H9 (cell line): ENCODE results near the gene BPIFB2. TPM values are rescaled to one million over a fixed set of nuclear protein-coding genes. Genes with fewer than 3 reads are reported as not detected.

ENCODE experiments used
- DNase-seq: peaks from one replicate; pipeline ENCODE4 v3.0.0-alpha.2; 2017
- H2AFZ ChIP-seq: one replicate; pipeline ENCODE4 v1.6.1; 2013; ENCODE audit warnings: mild to moderate bottlenecking, low read length, control low read depth, moderate library complexity
- H2AK5ac ChIP-seq: 2 replicates; pipeline ENCODE4 v1.6.1; 2013; ENCODE audit warnings: low read length, control low read depth, mixed read lengths; ENCODE audit not compliant: insufficient read length
- H2BK120ac ChIP-seq: one replicate; pipeline ENCODE4 v1.6.1; 2013; ENCODE audit warnings: low read depth, mild to moderate bottlenecking, low read length, control low read depth, inconsistent platforms; ENCODE audit not compliant: poor library complexity, severe bottlenecking
- H2BK12ac ChIP-seq: 2 replicates; pipeline ENCODE4 v1.6.1; 2013; ENCODE audit warnings: low read length, control low read depth, mixed read lengths, low read depth; ENCODE audit not compliant: insufficient read length
- H2BK15ac ChIP-seq: 2 replicates; pipeline ENCODE4 v1.6.1; 2013; ENCODE audit warnings: low read depth, low read length, control low read depth
- H2BK20ac ChIP-seq: one replicate; pipeline ENCODE4 v1.6.1; 2013; ENCODE audit warnings: low read depth, mild to moderate bottlenecking, low read length, control low read depth, inconsistent platforms; ENCODE audit not compliant: poor library complexity, severe bottlenecking
- H2BK5ac ChIP-seq: 2 replicates; pipeline ENCODE4 v1.6.1; 2013; ENCODE audit warnings: low read length, control low read depth, mixed read lengths; ENCODE audit not compliant: insufficient read length
- H3K14ac ChIP-seq: 2 replicates; pipeline ENCODE4 v1.6.1; 2013; ENCODE audit warnings: low read length, control low read depth; ENCODE audit not compliant: insufficient read depth
- H3K18ac ChIP-seq: 2 replicates; pipeline ENCODE4 v1.6.1; 2013; ENCODE audit warnings: low read depth, mild to moderate bottlenecking, mixed read lengths, low read length, control low read depth; ENCODE audit not compliant: insufficient read length
- H3K23ac ChIP-seq: 2 replicates; pipeline ENCODE4 v1.6.1; 2013; ENCODE audit warnings: low read length, control low read depth, mixed read lengths, low read depth; ENCODE audit not compliant: insufficient read length
- H3K23me2 ChIP-seq: 2 replicates; pipeline ENCODE4 v1.6.1; 2013; ENCODE audit warnings: low read depth, mild to moderate bottlenecking, mixed read lengths, low read length, control low read depth; ENCODE audit not compliant: insufficient read length, poor library complexity, severe bottlenecking
- H3K27ac ChIP-seq: 2 replicates; pipeline ENCODE4 v1.5.1; 2013; ENCODE audit warnings: low read length, control low read depth, mixed read lengths, low read depth; ENCODE audit not compliant: insufficient read length
- H3K27me3 ChIP-seq: 2 replicates; pipeline ENCODE4 v1.6.1; 2013; ENCODE audit warnings: low read length, control low read depth, inconsistent platforms; ENCODE audit not compliant: insufficient read depth
- H3K4ac ChIP-seq: 2 replicates; pipeline ENCODE4 v1.6.1; 2013; ENCODE audit warnings: low read depth, mild to moderate bottlenecking, control low read depth, inconsistent platforms, low read length, moderate library complexity
- H3K4me1 ChIP-seq: 2 replicates; pipeline ENCODE4 v1.6.1; 2013; ENCODE audit warnings: low read length, control low read depth, inconsistent platforms; ENCODE audit not compliant: insufficient read depth
- H3K4me2 ChIP-seq: 2 replicates; pipeline ENCODE4 v1.6.1; 2013; ENCODE audit warnings: low read length, control low read depth, mixed read lengths; ENCODE audit not compliant: insufficient read length, insufficient read depth
- H3K56ac ChIP-seq: 2 replicates; pipeline ENCODE4 v1.6.1; 2013; ENCODE audit warnings: low read depth, mild to moderate bottlenecking, mixed read lengths, low read length, control low read depth; ENCODE audit not compliant: insufficient read length
- H3K79me1 ChIP-seq: 2 replicates; pipeline ENCODE4 v1.6.1; 2013; ENCODE audit warnings: low read depth, mild to moderate bottlenecking, moderate library complexity, low read length, control low read depth, inconsistent platforms; ENCODE audit not compliant: insufficient read depth, poor library complexity, severe bottlenecking
- H3K79me2 ChIP-seq: 2 replicates; pipeline ENCODE4 v1.6.1; 2013; ENCODE audit warnings: low read length, control low read depth, inconsistent platforms; ENCODE audit not compliant: insufficient read depth
- H3K9ac ChIP-seq: 2 replicates; pipeline ENCODE4 v1.6.1; 2013; ENCODE audit warnings: low read length, control low read depth, mixed read lengths; ENCODE audit not compliant: insufficient read length; ENCODE audit errors: extremely low read depth
- H3K9me3 ChIP-seq: one replicate; pipeline ENCODE4 v1.6.1; 2013; ENCODE audit warnings: low read depth, low read length, inconsistent platforms; ENCODE audit not compliant: control insufficient read depth
- H3T11ph ChIP-seq: one replicate; pipeline ENCODE4 v1.6.1; 2013; ENCODE audit warnings: mild to moderate bottlenecking, low read length, control low read depth, inconsistent platforms
- H4K20me1 ChIP-seq: one replicate; pipeline ENCODE4 v1.6.1; 2013; ENCODE audit not compliant: control insufficient read depth, insufficient read length, insufficient read depth
- H4K5ac ChIP-seq: 2 replicates; pipeline ENCODE4 v1.6.1; 2013; ENCODE audit warnings: low read depth, mild to moderate bottlenecking, mixed read lengths, low read length, control low read depth; ENCODE audit not compliant: insufficient read length
- H4K8ac ChIP-seq: replicated peaks from 2 replicates; pipeline ENCODE4 v1.6.1; 2013; ENCODE audit warnings: low read length, control low read depth, mixed read lengths, low read depth; ENCODE audit not compliant: insufficient read length
- H4K91ac ChIP-seq: 2 replicates; pipeline ENCODE4 v1.6.1; 2013; ENCODE audit warnings: low read depth, mild to moderate bottlenecking, moderate library complexity, mixed read lengths, low read length, control low read depth; ENCODE audit not compliant: insufficient read length
- H3K27ac Mint-ChIP-seq, 3 experiments: 2 replicates in 2 of 3; 3 replicates in 1 of 3; pipeline ENCODE4 v1.8.0; 2020 to 2021; ENCODE audit warnings: mixed read lengths in 3 of 3, mild to moderate bottlenecking in 1 of 3, moderate library complexity in 1 of 3
- H3K27me3 Mint-ChIP-seq: 2 replicates; pipeline ENCODE4 v1.8.0; 2021; ENCODE audit warnings: low read depth, mild to moderate bottlenecking, moderate library complexity, mixed read lengths
- H3K36me3 Mint-ChIP-seq, 3 experiments: 2 replicates in 2 of 3; 3 replicates in 1 of 3; pipeline ENCODE4 v1.8.0; 2020 to 2021; ENCODE audit warnings: low read depth in 3 of 3, mixed read lengths in 3 of 3; ENCODE audit not compliant: insufficient read depth in 1 of 3
- H3K4me1 Mint-ChIP-seq, 2 experiments: 2 replicates each; pipeline ENCODE4 v1.8.0; 2020; ENCODE audit warnings: mixed read lengths in 2 of 2
- H3K4me3 Mint-ChIP-seq, 2 experiments: 2 replicates in 1 of 2; 3 replicates in 1 of 2; pipeline ENCODE4 v1.8.0; 2020 to 2021; ENCODE audit warnings: mild to moderate bottlenecking in 2 of 2, mixed read lengths in 2 of 2, moderate library complexity in 1 of 2
- H3K9me3 Mint-ChIP-seq, 2 experiments: 2 replicates in 1 of 2; 3 replicates in 1 of 2; pipeline ENCODE4 v1.8.0; 2020; ENCODE audit warnings: mild to moderate bottlenecking in 2 of 2, mixed read lengths in 2 of 2, moderate library complexity in 1 of 2
- CTCF ChIP-seq: fragments of 200-600 bp; sonication (generic); conservative IDR thresholded peaks from 3 replicates; pipeline ENCODE4 v1.8.0; 2021; ENCODE audit warnings: antibody characterized with exemption, mild to moderate bottlenecking
- WGBS: extraction: QIAGEN DNeasy Blood & Tissue Kit; methylation state at CpG from one replicate; pipeline ENCODE4 v1.1.7; 2013; ENCODE audit warnings: missing lambda C conversion rate, low lambda C conversion rate, mixed read lengths; ENCODE audit not compliant: insufficient read length; ENCODE audit errors: extremely low coverage; 5-methylcytosine and 5-hydroxymethylcytosine counted together
- total RNA-seq: library from RNA; stranded (reverse); gene quantifications from 2 replicates; pipeline ENCODE4 v1.2.1, GENCODE V29; 2021

The BPIFB2 gene
- total RNA-seq, 1 experiment from 2014 or later = not detected

DNA sequence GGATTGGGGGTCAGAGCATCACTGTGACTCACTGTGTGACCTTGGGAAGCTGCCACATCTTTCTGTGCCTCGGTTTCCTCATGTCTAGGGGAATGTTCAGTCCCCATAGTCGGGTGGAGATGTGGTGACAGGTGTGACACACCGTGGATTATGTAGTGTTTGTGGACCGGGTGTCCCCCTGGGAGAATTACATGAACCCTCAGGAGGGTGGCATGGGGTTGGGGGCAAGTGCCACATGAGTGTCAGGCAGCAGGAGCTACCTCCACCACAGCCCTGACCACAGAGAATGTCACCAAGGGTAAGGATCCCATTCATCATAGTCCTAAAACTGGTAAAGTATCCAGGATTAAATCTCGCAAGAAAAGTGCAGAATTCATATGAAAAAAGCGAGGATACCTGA lies 26.5 kb upstream of the BPIFB2 start:
- DNase-seq = no peak
- Histone ChIP-seq H3K4me1 (no peaks in the 10 kb centered on the region), H3K56ac (no peak overlapping the region), H2BK12ac (no peak overlapping the region), H3T11ph (no peak overlapping the region), H4K20me1 (no peaks in the 10 kb centered on the region), H3K27ac (no peak overlapping the region), H2BK5ac (no peak overlapping the region), H2BK20ac (no peak overlapping the region), H3K79me2 (no peaks in the 10 kb centered on the region), H3K9ac (no peak overlapping the region), H3K4ac (no peak overlapping the region), H3K23me2 (no peaks in the 10 kb centered on the region), H3K23ac (no peak overlapping the region), H4K5ac (no peak overlapping the region), H3K14ac (no peak overlapping the region), H4K8ac (no peak overlapping the region), H3K27me3 (no peaks in the 10 kb centered on the region), H2AK5ac (no peak overlapping the region), H2BK15ac (no peak overlapping the region), H3K4me2 (no peak overlapping the region), H3K79me1 (no peaks in the 10 kb centered on the region), H2BK120ac (no peak overlapping the region), H2AFZ (no peak overlapping the region), H3K18ac (no peak overlapping the region), H3K9me3 (no peaks in the 10 kb centered on the region), H4K91ac (no peak overlapping the region)
- H3K4me1 Mint-ChIP-seq = peaks cover 5 to 8% of the 10 kb centered on the region in 2 experiments; a peak in 2 of 4 replicates
- H3K27me3 Mint-ChIP-seq = peaks cover 12% of the 10 kb centered on the region
- peak overlapping the region in 1 of 3 experiments; percentile 27; a peak in 1 of 7 replicates for H3K27ac Mint-ChIP-seq
- no peak overlapping the region for H3K4me3 Mint-ChIP-seq
- H3K36me3 Mint-ChIP-seq = peaks cover 0 to 8% (median 8%) of the 10 kb centered on the region in 3 experiments; a peak in 5 of 7 replicates
- TF ChIP-seq CTCF = no peak
- WGBS = no CpG with 5 or more reads among the region's 6 CpGs
- peaks cover 8% of the 10 kb centered on the region in 2 experiments for H3K9me3 Mint-ChIP-seq
